HS-27A (cell line): Measurements from ENCODE around the gene FAM72A.
"Not testable (repeated sequence)": the region's sequence is repeated elsewhere in the genome, so short reads cannot be mapped to it uniquely, and the experiment has no call there.

Source experiments
- DNase-seq: peaks from one replicate; pipeline ENCODE4 v3.0.0-alpha.2; 2012; ENCODE audit warnings: low read depth, missing footprints

Gene FAM72A

GRCh38 chr1:206215600-206216392 is 13.2 kb upstream of the FAM72A start:
- DNase-seq = not testable (repeated sequence)

- DNase-seq = not testable (repeated sequence)
These were observed 8.2 kb upstream of the FAM72A start for GRCh38 chr1:206210802-206211201.

DNA sequence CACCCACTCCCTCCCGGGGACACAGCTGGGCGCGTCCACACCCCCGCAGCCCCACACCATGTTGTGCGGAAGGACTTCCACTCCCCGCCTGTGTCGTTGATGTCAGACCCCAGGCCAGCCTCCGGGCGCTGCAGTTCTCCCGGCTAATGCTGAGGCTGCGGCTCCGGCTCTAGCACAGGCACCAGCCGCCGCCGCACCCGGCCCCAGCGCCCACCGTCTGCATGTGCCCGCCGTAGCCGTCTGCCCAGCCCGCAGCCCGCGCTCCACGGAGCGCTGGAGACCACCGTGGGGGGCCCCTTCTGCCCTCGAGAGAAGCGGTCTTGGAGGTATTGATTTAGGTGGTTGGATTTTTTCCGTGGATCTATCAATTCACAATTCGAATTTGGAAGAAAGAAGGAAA is 2.9 kb upstream of the FAM72A start:
- DNase-seq = not testable (repeated sequence)

DNA sequence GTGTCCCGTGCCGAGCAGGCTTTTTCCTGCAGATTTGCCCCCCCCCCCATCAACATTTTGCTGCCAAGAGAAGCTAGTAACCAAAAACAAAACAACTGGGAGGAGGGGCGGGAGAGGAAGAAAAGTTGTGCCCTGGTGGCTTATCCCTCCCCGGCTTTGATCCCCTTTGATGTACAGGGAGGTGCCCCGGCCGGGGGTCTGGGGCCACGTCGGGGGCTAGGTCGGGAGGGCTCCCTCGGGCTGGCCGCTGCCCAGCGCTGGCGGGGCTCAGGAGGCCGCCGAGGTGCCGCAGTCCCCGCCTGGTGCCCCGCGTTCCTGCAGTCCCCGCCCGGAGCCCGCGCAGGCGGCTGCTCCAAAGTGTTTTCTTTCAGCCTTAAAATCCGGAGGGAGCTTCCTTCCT is 2.2 kb upstream of the FAM72A start:
- DNase-seq = not testable (repeated sequence)

- not testable (repeated sequence) for DNase-seq
These were observed 1.5 kb upstream of the FAM72A start for GRCh38 chr1:206204159-206204511.

DNA sequence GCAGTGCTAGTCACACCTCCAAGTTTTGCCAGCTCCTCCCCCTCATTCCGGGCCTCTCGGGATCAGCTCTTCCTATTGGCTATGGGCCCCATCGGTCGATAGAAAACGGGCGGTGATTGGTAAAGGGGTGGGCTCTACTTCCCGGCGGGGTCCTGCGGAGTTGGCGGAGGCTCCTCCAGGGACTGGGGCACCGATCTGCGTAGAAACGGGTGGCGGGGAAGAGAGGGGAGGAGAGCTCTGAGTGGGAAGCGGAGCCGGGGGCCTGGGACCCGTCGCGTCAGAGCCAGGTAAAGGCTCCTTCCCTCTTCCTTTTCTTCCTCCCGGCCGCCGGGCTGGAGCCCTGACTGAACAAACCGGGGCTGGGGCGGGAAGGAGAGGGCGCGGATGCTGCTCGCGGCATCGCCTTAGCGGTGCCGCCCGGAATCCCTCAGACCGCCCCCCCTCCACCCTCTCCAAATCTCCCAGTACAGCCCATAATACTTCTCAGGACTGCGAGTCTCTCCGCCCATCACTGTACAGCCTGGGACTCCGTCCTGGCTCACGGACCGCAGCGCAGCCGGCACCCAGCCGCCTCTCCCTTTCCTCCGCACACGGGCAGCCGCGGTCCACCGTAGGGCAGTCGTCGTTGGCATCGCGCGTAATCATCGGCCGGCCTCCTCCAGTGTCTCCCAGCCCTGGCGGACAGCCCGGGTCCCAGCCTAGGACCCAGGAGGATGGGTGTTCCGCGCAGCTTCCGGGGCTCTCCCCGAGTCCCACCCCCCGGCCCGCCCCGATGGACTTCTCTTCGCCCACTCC is 922 bp upstream of the FAM72A start, which contains the start of gene SRGAP2:
Gene SRGAP2, plus strand, starts transcription at position 178 of the 795 bp plus-strand sequence. CDS start 2,430 bp downstream, outside the sequence.
- not testable (repeated sequence) for DNase-seq

- DNase-seq = not testable (repeated sequence)
These were observed 5.8 kb downstream of the FAM72A start for GRCh38 chr1:206196748-206197424.

GRCh38 chr1:206195182-206195581 is 7.5 kb downstream of the FAM72A start:
- DNase-seq = not testable (repeated sequence)

GRCh38 chr1:206186826-206187225 is 15.8 kb downstream of the FAM72A start:
- not testable (repeated sequence) for DNase-seq

DNA sequence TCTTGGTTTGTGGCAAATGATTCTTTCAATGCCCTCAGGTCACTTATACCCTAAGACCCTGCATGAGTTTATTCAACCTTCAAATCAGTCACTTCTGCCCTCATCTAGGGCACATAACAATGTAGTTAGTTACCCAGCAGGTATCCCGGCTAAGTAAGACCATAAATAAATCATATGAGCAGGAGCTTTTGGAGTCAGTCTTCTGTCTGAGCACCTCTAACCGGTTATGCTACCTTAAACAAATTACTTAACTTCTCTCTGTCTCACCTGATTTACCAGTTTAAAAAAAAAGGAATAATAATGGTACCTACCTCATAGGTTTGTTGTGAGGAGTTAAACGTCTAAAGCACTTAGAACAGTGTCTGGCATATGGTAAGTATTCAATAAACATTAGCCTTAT is 16.9 kb downstream of the FAM72A start:
- DNase-seq = not testable (repeated sequence)

GRCh38 chr1:206183788-206184187 is 18.9 kb downstream of the FAM72A start:
- DNase-seq = not testable (repeated sequence)

DNA sequence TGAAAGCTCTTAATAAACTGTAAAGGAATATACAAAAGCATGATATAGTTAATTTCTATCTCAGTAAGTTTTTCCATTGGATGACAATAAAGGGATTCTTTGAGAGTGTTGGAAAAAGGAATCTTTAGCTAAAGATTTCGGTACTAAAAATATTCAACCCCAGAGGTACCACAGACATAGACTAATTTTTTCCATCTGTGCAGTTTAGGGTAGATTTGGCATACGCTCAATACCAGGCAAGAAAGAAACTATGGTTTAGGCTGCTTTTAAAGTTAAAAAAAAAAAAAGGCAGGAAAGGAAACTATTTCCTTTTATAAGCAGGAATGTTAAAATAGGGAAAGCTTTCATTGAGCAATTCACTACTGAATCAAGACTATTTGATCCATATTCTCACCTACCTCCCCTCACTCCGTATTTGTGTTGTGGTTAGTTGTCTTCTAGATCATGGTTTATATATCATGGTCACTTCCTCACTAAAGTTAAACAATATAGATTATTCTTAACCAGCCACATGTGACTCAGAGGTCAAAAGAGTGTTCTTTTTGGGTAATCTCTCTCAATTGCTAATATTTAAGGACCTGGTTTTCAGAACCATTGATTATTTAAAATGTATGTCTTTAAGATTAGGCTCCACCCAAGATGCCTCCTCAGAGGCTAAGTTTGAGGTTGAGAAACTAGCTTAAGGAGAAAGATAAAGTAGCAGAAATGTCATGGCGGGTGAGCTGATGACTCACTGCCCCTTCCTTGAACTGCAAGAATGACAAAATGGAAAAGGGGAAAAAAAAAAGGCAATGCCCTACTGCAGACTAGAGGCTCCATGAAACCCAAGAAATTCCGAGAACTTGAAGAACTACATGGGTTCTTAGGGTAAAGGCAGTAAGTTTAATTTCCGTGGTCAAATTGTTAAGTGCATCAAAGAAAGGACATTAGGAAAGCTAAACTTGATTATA is 20.0 kb downstream of the FAM72A start:
- DNase-seq = not testable (repeated sequence)

DNA sequence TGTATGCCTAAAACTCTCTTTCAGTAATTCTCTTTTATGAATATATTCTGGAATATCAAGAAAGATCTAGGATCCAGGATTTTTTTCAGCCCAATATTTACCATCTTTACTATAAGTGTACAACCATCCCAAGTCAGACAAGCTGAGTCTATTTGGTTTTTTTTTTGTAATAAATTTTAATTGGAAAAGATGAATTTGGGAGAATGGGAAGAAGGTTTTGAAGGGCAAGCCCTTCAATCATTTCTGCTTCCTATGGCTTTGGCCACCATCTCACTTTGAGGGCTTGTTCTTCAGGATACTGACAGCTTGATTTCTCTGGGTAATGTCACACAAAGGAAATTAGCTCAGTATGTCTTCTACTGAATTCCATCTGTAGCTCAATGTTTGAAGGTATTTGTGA is 23.0 kb downstream of the FAM72A start:
- DNase-seq = not testable (repeated sequence)

DNA sequence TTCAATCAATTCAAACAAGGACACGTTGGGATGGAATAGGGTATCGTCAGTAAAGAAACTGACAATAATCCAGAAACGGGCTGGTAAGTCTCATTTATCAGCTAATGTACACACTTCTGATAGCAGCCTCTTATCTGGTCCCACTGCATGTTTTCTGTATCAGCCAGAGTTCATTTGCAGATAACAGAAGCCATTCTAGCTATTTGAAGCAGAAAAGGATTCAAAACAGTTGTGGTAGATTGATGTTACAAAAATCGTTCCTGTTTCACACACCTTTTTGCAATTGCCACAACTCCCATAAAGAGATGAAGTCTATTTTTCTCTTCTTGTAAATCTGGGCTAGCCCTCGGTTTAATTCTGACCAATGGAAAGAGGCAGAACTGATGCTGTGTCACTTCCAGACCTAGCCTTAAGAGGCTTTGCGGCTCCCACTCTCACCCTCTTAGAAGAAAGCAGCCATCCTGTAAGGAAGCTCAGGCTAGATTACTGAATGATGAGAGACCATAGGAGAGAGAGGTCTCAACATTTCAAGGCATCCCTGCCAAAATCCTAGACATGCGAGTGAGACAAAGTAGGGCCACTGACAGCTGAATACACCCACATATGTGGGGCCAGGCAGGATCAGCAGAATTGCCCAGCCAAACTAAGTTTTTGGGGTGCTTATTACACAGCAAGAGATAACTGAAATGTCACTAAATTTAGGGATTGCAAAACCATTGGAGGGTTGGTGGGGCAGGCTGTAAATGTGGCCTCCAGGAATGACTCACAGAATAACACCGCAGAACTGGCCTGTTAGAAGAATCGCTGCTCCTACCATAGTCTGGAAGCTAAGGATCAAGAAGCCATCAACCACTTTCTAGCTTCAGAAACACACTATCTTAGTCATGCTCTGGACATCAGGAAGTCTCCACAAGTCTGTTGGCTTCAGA is 24.3 kb downstream of the FAM72A start:
- DNase-seq = peak; percentile 33

DNA sequence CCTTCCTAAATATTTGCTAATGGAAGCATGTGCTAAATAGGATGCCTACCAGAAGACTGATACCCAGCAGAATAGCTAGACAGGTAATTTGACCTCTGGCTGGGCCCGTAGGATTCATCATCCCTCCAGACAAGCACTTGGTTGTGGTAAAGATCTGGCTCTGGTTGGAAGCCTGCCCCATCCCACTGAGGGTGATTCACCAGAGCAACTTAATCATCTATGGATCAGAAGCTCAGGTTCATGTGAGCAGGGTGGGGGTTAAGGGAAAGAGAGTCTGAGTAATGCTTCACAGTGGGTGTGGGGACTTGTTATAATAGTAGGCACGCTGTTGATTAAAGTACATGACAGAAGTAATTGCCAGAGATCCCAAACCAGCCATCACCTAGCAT is 26.5 kb downstream of the FAM72A start:
- DNase-seq = not testable (repeated sequence)

DNA sequence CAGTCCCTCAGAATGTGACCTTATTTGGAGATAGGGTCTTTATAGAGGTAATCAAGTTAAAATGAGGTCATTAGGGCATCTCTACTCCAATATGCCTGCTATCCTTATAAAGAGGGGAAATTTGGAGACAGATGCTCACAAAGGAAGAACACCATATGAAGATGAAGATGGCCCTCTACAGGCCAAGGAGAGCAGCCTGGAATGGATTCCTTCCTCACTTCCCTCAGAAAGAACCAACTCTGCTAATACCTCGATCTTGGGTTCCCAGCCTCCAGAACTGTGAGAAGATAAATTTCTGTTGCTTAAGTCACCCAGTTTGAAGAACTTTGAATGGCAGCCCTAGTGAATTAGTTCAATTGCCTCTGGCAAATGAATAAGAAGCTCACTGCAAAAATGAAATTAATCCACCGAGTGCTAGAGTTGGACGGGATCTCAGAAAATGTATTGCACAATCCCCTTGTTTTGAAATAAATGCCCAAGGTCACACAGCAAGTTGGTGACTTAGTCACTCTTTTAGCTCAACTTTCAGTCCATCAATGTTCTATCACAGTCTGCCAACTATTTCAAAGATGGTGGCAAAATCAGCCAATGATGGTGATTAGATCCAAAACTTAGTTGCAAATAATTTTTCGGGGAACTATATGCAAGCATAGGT is 27.1 kb downstream of the FAM72A start:
- DNase-seq = not testable (repeated sequence)

DNA sequence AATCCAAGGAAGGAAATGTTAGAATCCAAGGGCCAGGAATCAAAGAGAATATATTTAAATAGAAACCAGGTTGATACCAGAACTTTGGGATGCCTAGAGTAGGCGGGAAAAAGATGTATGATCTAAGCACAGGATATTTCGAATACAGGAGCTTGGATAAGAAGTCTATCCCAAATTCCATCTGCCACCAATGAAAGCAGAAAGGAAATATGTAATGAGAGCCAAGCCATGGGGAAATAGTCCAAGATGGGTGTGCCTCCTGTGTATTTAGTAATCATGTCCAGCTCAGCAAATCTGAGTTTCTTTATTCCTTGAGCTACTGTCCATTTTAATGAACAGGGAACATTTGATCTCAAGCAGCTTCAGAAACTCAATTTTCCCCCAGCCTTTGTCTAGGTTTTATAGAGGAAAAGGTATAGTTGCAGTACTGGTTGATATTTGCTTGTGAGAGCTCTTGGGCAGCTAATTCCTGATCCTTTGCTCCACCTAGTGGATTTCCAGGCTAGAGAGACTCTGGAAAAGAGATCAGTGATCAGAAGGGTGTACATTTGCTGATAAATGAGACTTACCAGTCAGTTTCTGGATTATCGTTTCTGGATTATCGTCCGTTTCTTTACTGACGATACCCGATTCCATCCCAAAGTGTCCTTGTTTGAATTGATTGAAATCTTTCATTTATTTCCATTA is 28.3 kb downstream of the FAM72A start:
- not testable (repeated sequence) for DNase-seq

DNA sequence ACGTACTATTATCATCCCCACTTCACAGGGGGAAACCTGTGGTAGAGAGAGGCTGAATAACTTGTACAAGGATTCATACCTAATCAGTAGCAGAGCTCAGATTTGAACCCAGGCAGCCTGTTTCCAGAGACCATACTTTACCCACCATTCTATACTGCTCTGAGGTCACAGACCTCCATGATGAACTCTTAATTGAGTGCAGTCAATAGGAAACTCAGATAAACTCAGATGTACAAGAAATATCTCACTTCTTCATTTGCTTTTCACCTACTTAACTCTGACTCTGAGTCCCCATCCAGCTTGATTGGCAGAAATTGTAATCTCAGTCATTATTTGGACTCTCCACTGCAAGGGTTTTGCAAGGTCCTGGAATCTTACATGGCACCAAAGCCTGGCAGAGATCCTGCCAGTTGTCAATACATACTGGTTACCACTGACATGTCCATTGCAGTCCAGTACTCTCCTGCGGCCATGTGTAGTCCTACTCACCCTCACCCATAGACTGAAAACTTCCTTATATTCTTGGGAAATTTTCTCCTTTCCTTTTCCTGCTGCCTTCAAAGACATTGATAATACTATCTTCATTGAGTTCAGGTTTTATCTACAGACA is 29.4 kb downstream of the FAM72A start:
- DNase-seq = not testable (repeated sequence)
